ENCODE results near the gene KPNB1. TPM values are rescaled to one million over a fixed set of nuclear protein-coding genes. Genes with fewer than 3 reads are reported as not detected.

Gene KPNB1
- total RNA-seq, 2 experiments from 2014 or later, result 232 to 453 TPM

GRCh38 chr17:47702391-47702995 is 52.8 kb downstream of the KPNB1 start:
- DNase-seq (ENCODE audit: low spot score), result no peak
- Histone ChIP-seq H2AFZ (ENCODE audit: low read length) (no peak overlapping the region), H3K36me3 (ENCODE audit: insufficient read depth, low read length) (0 out of 2 replicates have a peak, but pooled peaks cover 7% of the 10 kb centered on the region), H3K9me3 (ENCODE audit: low read length) (no peaks in the 10 kb centered on the region), H3K4me2 (ENCODE audit: low read length) (peak overlapping the region; percentile 40; the same call in 1 of the 2 replicates), H3K4me3 (ENCODE audit: low read depth, low read length, poor library complexity, severe bottlenecking) (no peak overlapping the region), H3K9me2 (ENCODE audit: insufficient read depth, low read length) (no peaks in the 10 kb centered on the region), H3K27ac (ENCODE audit: low read depth, low read length, poor library complexity, severe bottlenecking) (no peak overlapping the region), H3K79me2 (ENCODE audit: insufficient read depth, low read depth, low read length) (no peaks in the 10 kb centered on the region), H3K4me1 (ENCODE audit: insufficient read depth, low read length, poor library complexity, severe bottlenecking) (peaks cover 34% of the 10 kb centered on the region), H4K20me1 (ENCODE audit: insufficient read depth, low read length) (no peaks in the 10 kb centered on the region)
- intact Hi-C loops (cut with micrococcal nuclease; ENCODE audit: unreplicated experiment), result no loop called here
- ChIA-PET CTCF (ENCODE audit: unreplicated experiment) (no interaction called here), POLR2A (no interaction called here)
- no TSS peak for BruUV-seq (replicated peaks)
- TF ChIP-seq EZH2phosphoT487 (IDR thresholded peaks at IDR 0.05; ENCODE audit: borderline replicate concordance, low read depth, low read length) (no peak), CTCF (conservative IDR thresholded peaks at IDR 0.05; ENCODE audit: low read length) (no peak)

- no peaks in the 10 kb centered on the region for H4K20me1 ChIP-seq (ENCODE audit: insufficient read depth, low read length)
- peak overlapping the region; percentile 40 for H3K4me2 ChIP-seq (ENCODE audit: low read length)
- BruUV-seq (replicated peaks), result no TSS peak
- H2AFZ ChIP-seq (ENCODE audit: low read length), result peak overlapping the region; percentile 40; the same call in 1 of the 2 replicates
- no peaks in the 10 kb centered on the region for H3K9me2 ChIP-seq (ENCODE audit: insufficient read depth, low read length)
- intact Hi-C loops (cut with micrococcal nuclease; ENCODE audit: unreplicated experiment), result no loop called here
- no peak for TF ChIP-seq CTCF (conservative IDR thresholded peaks at IDR 0.05; ENCODE audit: low read length)
- no peak for TF ChIP-seq EZH2phosphoT487 (IDR thresholded peaks at IDR 0.05; ENCODE audit: borderline replicate concordance, low read depth, low read length)
- no peaks in the 10 kb centered on the region for H3K79me2 ChIP-seq (ENCODE audit: insufficient read depth, low read depth, low read length)
- H3K27ac ChIP-seq (ENCODE audit: low read depth, low read length, poor library complexity, severe bottlenecking), result no peak overlapping the region
- ChIA-PET CTCF (ENCODE audit: unreplicated experiment) (no interaction called here), POLR2A (no interaction called here)
- 0 out of 2 replicates have a peak, but pooled peaks cover 7% of the 10 kb centered on the region for H3K36me3 ChIP-seq (ENCODE audit: insufficient read depth, low read length)
- H3K4me3 ChIP-seq (ENCODE audit: low read depth, low read length, poor library complexity, severe bottlenecking), result no peak overlapping the region
- peak; percentile 37 for DNase-seq (ENCODE audit: low spot score)
- no peaks in the 10 kb centered on the region for H3K9me3 ChIP-seq (ENCODE audit: low read length)
- H3K4me1 ChIP-seq (ENCODE audit: insufficient read depth, low read length, poor library complexity, severe bottlenecking), result peaks cover 34% of the 10 kb centered on the region
Observed at GRCh38 chr17:47703191-47703591, 53.5 kb downstream of the KPNB1 start.

GRCh38 chr17:47703671-47704070 is 54.0 kb downstream of the KPNB1 start:
- Histone ChIP-seq H3K4me3 (ENCODE audit: low read depth, low read length, poor library complexity, severe bottlenecking) (no peak overlapping the region), H3K4me1 (ENCODE audit: insufficient read depth, low read length, poor library complexity, severe bottlenecking) (peaks cover 34% of the 10 kb centered on the region), H3K9me2 (ENCODE audit: insufficient read depth, low read length) (no peaks in the 10 kb centered on the region), H3K79me2 (ENCODE audit: insufficient read depth, low read depth, low read length) (no peaks in the 10 kb centered on the region), H3K4me2 (ENCODE audit: low read length) (peak overlapping the region; percentile 40), H3K27ac (ENCODE audit: low read depth, low read length, poor library complexity, severe bottlenecking) (no peak overlapping the region), H2AFZ (ENCODE audit: low read length) (peak overlapping the region; percentile 40; the same call in 1 of the 2 replicates), H4K20me1 (ENCODE audit: insufficient read depth, low read length) (no peaks in the 10 kb centered on the region), H3K36me3 (ENCODE audit: insufficient read depth, low read length) (0 out of 2 replicates have a peak, but pooled peaks cover 7% of the 10 kb centered on the region), H3K9me3 (ENCODE audit: low read length) (no peaks in the 10 kb centered on the region)
- intact Hi-C loops (cut with micrococcal nuclease; ENCODE audit: unreplicated experiment), result no loop called here
- ChIA-PET POLR2A (no interaction called here), CTCF (ENCODE audit: unreplicated experiment) (no interaction called here)
- no peak for DNase-seq (ENCODE audit: low spot score)
- BruUV-seq (replicated peaks), result no TSS peak
- TF ChIP-seq CTCF (conservative IDR thresholded peaks at IDR 0.05; ENCODE audit: low read length), result no peak
- no peak for TF ChIP-seq EZH2phosphoT487 (IDR thresholded peaks at IDR 0.05; ENCODE audit: borderline replicate concordance, low read depth, low read length)
